GM04504 (cell line): ENCODE data around the gene IL25.
"Not testable (repeated sequence)": the region's sequence is repeated elsewhere in the genome, so short reads cannot be mapped to it uniquely, and the experiment has no call there.

Source experiments
- DNase-seq: peaks from one replicate; pipeline ENCODE4 v3.0.0-alpha.2; 2012; ENCODE audit warnings: low read depth

Gene IL25

GRCh38 chr14:23409966-23410635 is 37.5 kb downstream of the IL25 start:
- no peak for DNase-seq

DNA sequence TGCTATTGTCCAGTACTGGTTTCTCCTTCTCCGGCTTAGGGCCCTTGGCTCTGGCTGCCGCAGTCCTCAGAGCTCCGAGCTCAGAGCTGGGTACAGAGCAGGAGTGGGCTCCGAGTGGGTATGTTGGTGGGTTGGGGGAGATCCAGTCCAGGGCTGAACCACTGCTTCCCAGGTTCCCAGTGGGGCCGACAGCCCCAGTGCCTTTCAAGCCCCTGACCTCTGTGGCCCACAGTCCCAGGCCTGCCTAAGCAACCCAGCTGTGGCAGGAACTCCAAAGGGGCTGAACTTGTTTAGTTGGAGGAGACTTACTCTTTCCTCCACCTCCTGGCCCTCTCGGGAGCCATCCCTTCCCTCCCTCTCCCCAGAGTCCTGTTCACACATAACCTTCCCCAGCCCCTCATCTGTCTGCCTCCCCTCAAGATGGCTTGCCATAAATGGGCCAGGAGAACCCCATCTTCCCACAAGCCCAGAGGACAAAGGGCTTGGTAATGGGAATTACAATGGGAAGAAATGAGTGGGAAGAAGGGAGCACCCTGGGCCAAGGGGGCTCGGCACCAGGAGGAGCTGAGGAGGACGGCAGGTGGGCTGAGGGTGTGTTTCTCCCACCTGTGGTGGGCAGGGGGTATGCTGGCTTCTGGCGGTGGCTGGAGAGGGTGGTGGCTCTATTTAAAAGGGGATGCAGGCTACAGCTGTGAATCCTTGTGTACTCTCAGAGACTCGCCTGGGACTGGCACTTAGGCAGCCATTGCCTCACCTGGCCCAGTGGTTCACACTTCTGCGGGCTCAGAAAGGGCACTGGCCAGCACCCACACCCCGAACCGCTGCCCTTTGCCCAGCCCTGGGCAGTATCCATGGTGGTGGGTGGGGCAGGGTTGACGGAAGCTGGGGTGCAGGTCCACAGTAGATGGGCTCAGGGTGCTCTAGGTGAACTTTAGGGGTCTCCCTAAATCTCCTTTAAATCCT is 39.2 kb downstream of the IL25 start:
- no peak for DNase-seq

DNA sequence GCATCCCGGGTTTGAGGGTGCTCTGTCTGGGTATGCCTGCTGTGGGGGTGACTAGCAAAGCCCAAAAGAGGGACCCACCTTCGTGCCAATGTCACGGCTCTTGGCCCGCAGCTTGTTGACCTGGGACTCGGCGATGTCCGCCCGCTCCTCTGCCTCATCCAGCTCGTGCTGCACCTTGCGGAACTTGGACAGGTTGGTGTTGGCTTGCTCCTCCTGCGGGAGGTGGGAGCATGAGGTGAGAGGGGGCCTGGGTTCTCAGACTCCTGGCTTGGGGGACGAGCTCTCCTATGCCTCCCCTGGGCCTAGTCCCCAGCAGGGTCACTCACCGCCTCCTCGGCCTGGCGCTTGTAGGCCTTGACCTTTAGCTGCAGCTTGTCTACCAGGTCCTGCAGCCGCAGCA is 41.1 kb downstream of the IL25 start:
- DNase-seq: no peak

GRCh38 chr14:23414254-23414653 is 41.6 kb downstream of the IL25 start:
- no peak for DNase-seq

DNA sequence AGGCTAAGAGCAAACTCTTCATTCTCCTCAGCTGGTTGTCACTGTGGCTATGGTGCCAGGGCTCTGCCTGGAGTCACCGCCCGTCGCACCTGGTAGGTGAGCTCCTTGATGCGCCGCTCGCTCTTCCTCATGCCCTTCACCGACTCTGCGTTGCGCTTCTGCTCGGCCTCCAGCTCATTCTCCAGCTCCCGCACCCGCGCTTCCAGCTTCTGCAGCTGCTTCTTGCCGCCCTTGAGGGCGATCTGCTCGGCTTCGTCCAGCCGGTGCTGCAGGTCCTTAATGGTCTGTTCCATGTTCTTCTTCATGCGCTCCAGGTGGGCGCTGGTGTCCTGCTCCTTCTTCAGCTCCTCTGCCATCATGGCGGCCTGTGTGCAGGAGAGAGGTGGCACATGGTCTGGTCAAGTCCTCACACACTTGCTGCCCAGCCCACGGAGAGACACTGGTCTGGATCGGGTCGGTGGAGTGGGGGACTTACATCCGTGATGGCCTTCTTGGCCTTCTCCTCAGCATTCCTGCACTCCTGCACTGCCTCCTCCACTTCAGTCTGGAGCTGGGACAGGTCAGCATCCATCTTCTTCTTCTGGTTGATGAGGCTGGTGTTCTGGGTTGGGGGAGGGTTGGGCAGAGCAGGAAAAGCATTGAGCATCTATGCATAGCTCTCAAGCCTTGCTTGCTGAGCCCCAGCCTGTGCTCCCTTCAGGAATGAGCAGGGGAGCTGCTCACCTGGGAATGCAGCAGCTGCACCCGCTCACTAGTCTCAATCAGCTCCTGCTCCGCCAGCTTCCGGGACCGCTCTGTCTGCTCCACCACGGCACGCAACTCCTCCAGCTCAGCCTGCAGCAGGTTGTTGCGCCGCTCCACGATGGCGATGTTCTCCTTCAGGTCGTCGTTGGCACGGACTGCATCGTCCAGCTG is 42.6 kb downstream of the IL25 start:
- DNase-seq: no peak

DNA sequence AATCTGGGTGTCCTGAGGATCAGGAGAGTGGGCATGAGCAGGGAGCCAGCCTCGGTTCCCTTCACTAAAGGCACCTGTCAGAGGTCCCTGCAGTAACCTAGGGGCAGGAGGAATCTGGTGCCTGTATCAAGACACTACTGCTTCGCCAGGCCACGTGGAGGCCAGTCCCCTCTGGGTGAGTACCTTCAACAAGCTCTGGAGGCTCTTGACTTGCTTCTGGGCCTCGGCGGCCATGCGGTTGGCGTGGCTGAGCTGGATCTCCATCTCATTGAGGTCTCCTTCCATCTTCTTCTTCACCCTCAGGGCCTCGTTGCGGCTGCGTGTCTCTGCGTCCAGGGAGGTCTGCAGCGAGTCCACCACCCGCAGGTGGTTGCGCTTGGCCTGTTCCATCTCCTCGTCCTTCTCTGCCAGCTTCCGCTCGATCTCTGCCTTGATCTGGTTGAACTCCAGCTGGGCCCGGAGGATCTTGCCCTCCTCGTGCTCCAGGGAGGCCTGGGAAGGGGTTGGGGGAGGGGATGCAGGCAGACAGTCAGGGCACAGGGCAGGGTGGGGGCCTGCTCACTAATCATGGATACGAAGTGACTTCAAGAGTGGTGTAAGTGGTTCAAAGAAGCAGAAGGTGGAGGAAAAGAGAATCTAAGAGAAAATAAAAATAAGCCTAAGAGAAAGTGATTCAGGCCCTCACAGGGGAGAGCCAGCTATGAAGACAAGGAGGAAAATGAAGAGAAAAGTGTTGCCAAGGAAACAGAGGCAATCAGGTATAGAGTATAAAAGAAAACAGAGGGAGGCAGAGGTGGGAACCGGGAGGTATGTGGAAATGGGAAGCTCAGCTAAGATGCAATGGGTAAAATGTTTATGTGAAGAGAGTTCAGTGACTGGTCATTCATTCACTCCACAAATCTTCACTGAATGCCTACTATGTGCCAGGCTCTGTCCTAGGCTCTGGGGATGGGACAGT is 43.5 kb downstream of the IL25 start:
- DNase-seq: no peak

DNA sequence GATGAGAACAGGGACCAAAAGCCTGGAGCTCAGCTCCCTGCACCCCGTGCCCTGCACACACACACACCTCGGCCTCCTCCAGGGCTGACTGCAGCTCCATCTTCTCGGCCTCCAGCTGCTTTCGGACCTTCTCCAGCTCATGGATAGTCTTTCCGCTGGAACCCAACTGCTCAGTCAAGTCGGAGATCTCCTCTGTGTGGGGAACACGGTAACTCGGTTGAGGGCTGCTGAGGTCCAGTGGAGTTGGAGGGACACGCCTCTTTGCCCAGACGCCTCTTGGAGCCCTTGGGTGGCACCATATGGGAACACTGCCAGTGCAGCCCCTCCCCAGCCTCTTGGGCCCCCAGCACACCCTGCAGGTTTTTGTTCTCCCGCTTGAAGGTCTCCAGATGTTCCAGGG is 44.2 kb downstream of the IL25 start:
- DNase-seq: no peak

GRCh38 chr14:23417269-23417668 is 44.7 kb downstream of the IL25 start:
- DNase-seq: not testable (repeated sequence)

DNA sequence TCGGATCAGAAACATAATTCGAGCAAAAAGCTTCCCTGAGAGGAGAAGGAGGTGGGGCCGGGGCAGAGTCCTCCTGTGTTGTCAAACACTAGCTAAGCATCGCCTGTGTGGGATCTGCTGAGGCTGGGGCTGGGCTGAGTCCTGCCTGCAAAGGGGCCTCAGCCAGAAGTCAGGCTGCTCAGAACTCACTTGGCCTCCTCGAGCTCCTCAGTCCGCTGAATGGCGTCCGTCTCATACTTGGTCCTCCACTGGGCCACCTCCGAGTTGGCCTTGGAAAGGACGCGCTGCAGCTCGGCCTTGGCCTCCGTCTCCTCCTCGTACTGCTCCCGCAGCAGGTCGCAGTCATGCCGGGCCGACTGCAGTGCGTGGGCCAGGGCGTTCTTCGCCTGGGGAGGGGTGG is 45.4 kb downstream of the IL25 start:
- no peak for DNase-seq

DNA sequence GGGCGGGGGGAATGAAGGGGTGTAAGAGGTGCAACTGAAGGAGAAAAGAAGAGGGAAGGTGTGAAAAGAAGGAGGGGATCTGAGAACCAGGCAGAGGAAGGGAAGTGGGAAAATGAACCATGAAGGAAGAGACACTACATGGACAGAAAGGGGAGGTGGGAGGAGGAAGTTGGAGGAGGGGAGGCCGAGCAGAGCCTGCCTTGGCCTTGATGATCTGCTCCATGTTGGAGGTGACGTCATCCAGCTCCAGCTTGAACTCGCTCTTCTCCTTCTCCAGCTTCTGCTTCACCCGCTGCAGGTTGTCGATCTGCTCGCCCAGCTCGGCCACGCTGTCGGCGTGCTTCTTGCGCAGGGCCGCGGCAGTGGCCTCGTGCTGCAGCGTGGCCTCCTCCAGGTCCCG is 47.0 kb downstream of the IL25 start:
- DNase-seq: not testable (repeated sequence)

DNA sequence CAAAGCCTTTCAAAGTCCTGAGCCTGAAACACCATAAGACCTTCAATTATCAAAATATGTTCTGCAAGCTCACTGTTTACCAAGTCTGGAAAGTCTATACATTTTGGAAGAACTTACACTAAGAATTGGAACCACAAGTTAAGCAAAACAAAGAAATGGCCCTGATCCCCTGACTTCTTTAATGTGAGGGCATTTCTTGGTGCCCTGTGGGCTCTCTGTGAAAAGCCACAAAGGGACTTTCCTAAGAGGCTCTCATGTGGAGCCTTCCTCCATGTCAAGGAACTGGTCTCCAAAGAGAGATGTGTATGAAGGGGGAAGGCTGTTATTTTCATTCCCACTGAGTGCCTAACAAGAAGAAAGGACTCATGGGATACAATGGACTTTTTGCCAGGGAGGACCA is 49.0 kb downstream of the IL25 start:
- DNase-seq: no peak

DNA sequence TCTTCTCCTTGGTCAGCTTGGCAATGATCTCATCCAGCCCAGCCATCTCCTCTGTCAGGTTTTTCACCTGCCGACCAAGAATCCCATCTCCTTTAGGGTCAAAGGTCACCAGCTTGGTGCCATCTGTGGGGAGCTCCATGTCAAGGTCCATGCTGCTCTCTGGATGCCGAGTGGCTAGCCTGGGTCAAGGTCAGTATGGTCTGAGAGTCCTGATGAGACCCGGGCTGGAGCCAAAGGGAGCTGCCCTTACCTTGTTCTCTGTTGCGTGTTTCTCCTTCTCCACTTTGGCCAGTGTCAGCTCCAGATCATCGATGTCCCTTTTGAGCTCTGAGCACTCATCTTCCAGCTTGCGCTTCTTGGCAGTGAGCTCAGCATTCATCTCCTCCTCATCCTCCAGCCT is 51.0 kb downstream of the IL25 start:
- no peak for DNase-seq

- DNase-seq: no peak
Measured at GRCh38 chr14:23425169-23425568, 52.6 kb downstream of the IL25 start.

DNA sequence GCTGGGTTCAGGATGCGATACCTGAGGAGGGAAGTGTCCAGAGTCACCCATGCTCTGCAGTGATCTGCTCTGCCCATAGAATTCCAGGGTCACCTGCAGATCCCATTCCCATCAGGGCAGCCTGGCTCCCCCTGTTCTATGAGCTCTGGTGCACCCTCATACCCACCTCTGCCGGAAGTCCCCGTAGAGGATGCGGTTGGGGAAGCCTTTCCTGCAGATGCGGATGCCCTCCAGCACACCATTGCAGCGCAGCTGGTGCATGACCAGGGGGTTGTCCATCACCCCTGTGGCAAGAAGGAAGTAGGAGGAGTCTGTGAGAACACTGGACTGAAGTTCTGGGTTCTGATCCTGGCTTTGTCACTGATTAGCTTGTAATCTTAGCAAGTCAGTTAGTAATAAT is 53.2 kb downstream of the IL25 start:
- not testable (repeated sequence) for DNase-seq
